HG02571 (cell line): ENCODE measurements around the gene ZNF784.

Experiments
- ATAC-seq: cut with Tn5 transposase; IDR thresholded peaks from one replicate; pipeline ENCODE4 v1.9.1; 2021; ENCODE audit warnings: mild to moderate bottlenecking, moderate library complexity; ENCODE audit not compliant: unreplicated experiment

The ZNF784 gene

DNA sequence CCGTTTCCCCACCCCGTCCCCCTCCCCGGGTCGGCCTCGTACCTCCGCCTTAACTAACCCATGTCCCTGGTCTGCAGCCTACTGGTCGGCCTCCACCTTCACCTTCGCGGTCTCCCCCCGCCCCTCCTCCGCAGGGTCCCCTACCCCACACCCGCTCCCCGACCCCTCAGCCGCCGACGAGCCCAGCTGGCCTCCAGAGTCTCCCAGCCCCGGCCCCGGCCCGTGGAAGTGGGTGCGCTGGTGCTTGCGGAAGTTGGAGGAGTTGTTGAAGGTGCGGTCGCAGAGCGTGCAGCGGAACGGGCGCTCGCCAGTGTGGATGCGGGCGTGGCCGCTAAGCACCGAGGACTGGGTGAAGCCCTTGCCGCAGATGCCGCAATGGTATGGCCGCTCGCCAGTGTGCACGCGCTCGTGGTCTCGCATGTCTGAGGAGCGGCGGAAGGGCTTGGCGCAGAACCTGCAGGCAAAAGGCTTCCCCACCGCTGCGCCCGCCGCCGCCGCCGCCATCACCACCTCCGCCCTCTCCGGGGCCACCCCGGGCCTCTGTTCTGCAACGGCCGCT is 2.6 kb downstream of the ZNF784 start:
- ATAC-seq = no peak

DNA sequence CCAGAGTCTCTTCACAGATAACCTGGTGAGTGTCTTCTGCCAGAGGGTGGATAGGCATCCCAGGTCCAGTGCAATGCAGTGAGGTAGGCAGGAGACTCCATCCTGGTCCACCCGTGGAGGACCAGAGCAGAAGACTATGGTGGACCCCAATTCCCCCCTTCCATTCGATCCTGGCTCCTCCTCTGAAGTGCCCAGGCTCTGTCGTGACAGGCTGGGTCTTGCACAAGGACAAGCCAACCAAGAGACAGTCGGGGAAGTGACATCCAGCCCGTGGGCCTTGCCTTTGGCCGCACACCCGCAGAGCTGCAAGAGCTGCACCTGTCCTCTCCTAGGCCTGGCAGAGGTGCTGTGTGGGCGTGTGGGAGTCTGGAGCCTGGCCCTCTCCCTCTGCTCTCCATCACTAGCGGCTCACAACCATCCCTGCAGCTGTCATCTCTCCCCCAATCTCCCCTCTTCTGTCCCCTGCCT is 3.1 kb downstream of the ZNF784 start:
- no peak for ATAC-seq

DNA sequence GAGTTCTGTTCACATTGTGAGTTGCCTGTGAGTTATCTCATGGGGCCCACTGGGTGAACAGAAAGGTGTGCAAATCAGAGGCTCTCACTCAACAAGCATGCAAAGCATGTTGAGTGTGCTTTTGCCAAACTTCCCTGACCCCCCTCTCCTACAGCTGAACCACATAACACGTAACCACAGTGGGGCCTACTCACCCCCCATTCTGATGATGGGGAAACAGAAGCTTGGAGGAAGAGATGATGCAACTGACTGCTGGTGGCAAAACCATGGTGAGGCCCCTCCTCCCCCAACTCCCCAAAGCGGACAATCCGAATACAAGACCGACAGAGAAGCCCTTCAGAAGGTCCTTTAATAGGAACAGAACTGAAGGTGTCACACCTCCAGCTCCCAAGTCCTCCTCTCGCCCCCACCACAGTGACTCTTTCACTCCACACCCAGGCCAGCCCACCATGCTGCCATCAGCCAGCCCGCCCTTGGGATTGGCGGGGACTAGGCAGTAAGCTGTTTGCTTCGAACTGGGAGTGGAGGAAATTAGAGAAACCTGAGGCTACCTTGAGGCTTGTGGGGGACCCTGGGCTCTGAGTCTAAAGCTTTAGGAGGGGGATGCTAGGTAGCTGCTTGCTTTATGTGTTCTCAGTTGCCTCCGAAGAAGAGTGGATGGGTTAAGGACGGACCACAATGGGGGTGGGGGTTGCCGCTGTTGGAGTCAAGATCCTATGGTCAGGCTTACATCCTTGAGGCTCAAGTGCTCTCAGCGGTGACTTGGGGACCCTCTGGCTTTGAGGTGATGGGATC is 3.8 kb downstream of the ZNF784 start:
- no peak for ATAC-seq

DNA sequence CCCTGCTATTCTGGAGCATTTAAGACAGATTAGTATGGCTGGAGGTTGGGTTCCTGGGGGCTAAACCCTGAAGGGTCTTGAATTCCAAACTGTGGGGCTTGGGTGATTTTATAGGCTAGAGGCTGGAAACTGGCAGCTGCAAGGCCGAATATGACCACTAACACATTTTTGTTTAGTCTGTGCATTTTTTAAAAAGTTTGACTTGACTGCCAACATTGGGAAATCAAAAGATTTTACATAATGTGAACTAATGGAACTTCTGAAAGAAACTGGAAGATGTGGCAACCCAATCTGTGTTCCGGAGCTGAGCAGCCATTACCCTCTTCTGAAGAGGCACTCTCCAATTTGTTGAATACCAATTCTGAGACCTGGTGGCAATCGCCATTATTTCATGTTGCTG is 5.1 kb downstream of the ZNF784 start:
- ATAC-seq = no peak

GRCh38 chr19:55618426-55618825 is 5.9 kb downstream of the ZNF784 start:
- no peak for ATAC-seq

GRCh38 chr19:55617426-55617825 is 6.9 kb downstream of the ZNF784 start:
- no peak for ATAC-seq

GRCh38 chr19:55616395-55616875 is 7.9 kb downstream of the ZNF784 start:
- ATAC-seq = no peak

GRCh38 chr19:55615543-55616394 is 8.6 kb downstream of the ZNF784 start:
- ATAC-seq = no peak

- ATAC-seq = no peak
Measured at GRCh38 chr19:55614711-55615542, 9.4 kb downstream of the ZNF784 start.

DNA sequence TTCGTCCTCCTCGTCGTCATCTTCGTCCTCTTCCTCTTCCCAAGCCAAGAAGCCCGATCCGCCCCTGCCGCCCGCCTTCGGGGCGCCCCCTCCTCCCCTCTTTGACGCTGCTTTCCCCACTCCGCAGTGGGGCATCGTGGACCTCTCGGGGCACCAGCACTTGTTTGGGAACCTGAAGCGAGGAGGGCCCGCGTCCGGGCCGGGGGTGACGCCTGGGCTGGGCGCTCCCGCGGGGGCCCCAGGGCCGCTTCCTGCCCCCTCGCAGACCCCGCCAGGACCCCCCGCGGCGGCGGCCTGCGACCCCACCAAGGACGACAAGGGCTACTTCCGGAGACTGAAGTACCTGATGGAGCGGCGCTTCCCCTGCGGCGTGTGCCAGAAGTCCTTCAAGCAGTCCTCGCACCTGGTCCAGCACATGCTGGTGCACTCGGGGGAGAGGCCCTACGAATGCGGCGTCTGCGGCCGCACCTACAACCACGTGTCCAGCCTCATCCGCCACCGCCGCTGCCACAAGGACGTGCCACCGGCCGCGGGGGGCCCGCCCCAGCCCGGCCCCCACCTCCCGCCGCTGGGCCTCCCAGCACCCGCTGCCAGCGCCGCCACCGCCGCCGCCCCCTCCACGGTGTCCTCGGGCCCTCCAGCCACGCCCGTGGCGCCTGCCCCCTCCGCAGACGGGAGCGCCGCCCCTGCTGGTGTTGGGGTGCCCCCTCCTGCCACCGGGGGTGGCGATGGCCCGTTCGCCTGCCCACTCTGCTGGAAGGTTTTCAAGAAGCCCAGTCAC is 10.2 kb downstream of the ZNF784 start:
- no peak for ATAC-seq

DNA sequence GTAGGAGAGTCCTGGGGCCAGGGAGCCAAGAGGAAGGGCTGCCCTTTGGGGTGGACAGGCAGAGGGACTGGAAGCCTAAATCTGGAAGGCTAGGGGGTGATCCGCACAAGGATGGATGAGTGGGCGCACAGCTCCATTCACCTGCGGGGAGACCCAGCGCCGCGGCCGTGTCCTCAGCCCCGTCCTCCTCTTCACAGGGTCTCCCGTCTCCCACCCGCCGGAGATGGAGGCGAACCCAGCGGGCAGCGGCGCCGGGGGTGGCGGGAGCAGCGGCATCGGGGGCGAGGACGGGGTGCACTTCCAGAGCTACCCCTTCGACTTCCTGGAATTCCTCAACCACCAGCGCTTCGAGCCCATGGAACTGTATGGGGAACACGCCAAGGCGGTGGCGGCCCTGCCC is 11.0 kb downstream of the ZNF784 start:
- ATAC-seq = no peak

GRCh38 chr19:55611983-55612645 is 12.3 kb downstream of the ZNF784 start:
- ATAC-seq = no peak

DNA sequence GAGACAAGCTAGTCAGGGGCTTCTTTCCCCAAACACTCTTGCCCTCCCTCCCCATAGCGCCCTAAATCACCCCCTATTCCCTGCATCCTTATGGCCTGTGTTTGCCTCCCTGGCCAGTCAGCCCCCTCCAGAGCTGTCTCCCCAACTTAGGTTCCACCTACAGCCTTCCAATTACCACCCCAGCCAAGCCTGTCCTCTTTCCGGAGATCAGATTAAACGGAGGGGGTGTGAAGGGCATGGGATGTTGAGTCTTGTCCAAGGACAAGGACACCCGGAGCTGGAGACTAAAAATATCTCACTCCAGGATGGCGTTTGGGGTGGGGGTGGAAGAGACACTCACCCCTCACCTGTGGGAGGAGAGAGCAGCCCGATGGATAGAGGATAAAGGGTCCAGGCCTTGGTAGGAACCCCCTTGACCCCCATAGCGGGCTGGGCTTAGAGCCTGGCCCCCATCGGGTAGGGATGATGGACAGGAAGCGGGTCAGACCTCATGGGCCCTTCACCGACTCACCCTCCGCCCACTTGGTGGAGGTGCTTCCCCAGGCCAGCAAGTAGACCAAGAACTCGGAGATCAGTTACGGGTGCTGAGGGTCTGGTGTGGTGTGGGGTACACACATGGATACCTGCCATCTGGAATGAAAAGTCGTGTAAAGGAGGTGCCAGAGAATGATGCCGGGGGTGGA is 12.9 kb downstream of the ZNF784 start:
- ATAC-seq = no peak

DNA sequence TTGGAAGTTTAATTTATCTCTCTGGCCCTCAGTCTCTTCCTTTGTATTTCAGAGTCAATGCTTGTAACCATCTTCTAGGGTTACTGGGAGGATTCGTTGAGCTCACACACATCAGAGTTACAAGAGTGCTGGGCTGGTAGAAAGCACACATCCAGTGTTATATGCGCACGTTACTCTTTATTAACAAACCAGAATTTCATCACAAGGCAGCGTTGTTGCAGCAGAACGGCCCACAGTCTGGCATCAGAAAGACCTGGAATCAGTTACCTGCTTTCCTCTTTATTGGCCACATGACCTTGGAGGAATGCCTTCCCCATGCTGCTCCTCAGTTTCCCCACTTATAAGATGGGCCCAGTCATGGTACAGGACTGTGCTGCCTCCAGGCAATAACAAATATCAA is 15.0 kb downstream of the ZNF784 start:
- no peak for ATAC-seq

GRCh38 chr19:55606817-55607216 is 17.5 kb downstream of the ZNF784 start:
- ATAC-seq = no peak

DNA sequence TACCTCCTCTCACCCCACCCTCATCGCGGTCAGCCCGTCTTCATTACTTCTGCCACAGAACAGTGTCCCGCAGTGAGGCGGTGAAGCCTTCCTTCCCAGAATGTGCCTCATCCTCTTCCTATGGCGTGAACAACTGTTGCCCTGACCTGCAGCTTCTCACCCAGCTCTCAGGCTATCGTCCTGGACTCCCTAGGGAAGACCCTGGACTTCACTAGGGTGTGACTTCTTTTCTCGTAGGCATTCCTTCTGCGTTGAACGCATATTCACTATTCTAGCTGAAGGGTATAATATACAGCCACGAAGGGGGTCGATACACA is 17.9 kb downstream of the ZNF784 start:
- ATAC-seq = no peak

DNA sequence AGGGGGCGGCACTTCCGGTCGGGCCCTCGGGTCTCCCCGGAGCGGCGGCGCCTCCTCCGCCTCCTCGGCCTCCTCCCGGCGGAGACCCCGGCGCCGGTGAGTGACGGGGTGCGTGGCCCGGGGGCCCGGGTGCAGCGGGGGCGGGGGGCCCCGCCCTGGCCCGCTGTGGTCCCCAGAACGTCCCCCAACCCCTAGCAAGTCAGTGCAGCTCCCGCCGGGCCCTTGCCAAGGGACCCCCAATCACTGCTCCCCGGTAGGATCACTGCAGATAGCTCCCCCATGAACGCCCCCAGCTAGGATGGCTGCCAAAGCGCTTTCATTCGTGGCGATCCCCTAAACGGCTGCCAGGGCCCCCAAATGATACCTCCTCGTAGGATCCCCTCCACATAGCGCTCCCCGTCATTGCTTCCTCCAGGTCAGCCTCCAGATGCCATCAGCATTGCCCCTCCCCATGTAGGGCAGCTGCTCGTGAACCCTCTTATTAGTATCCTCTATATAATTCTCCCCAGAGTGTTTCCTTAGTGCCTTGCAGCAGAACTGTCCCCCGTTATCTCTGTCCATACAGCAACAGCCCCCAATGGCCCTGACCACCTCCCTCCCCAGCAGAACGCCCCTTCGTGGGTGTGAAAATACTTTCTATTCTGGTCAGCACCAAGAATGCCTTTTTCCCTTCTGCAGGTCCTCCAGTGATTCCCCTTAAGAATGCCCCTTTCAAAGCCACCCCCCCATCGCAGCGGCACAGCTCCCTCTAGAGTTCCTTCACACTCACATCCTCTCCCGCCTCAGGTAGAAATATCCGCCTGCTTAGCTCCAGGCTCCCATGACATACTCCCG is 18.5 kb downstream of the ZNF784 start, which contains the start of gene ZNF865:
TSS of gene ZNF865 (plus strand) at position 11 of the 834 bp plus-strand sequence. CDS start 7,972 bp downstream, outside the sequence.
- peak; percentile 24 for ATAC-seq

DNA sequence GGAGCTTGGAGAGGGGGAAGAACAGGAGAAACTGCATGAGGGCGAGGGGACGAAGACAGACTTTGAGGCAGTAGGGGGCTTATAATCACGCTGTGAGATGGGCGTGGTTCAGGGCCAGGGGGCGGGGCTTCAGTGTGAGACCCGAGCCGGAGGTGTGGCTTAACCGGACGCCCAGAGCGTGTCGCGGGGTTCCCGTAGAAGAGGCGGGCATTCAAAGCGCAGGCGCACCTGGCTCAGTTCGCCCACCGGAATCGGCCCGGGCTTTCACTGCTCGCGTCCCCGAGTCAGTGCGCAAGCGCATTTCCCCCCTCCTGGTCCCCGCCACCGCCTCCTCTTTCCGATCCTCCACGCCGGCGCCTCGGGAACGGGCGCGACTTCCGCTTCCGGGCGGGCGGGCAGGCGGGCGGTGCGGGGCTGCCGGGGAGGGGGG is 19.1 kb downstream of the ZNF784 start:
- ATAC-seq = peak; percentile 70
